Neural crest cell (in vitro differentiated cells): ENCODE data around the gene BCL2L2. TPM values are rescaled to one million over a fixed set of nuclear protein-coding genes. Genes with fewer than 3 reads are reported as not detected.
A peak's percentile ranks its signal among the peaks of the same experiment; 100 is the strongest.

Experiments used
- DNase-seq: peaks from one replicate; pipeline ENCODE4 v3.0.0; 2021; ENCODE audit warnings: low read depth, mixed read lengths, low spot score
- H3K27ac Mint-ChIP-seq: one replicate; pipeline ENCODE4 v1.8.0; 2021; ENCODE audit warnings: mild to moderate bottlenecking, mixed read lengths; ENCODE audit not compliant: unreplicated experiment
- H3K27me3 Mint-ChIP-seq: 2 replicates; pipeline ENCODE4 v1.8.0; 2021; ENCODE audit warnings: low read depth, mild to moderate bottlenecking, mixed read lengths
- H3K36me3 Mint-ChIP-seq: 2 replicates; pipeline ENCODE4 v1.8.0; 2021; ENCODE audit warnings: low read depth, mild to moderate bottlenecking, mixed read lengths
- H3K4me1 Mint-ChIP-seq: 2 replicates; pipeline ENCODE4 v1.8.0; 2021; ENCODE audit warnings: mixed read lengths
- H3K4me3 Mint-ChIP-seq: one replicate; pipeline ENCODE4 v1.8.0; 2021; ENCODE audit warnings: mild to moderate bottlenecking, mixed read lengths
- H3K9me3 Mint-ChIP-seq: 2 replicates; pipeline ENCODE4 v1.8.0; 2021; ENCODE audit warnings: mixed read lengths
- CTCF ChIP-seq: fragments of 200-600 bp; sonication (generic); conservative IDR thresholded peaks from 2 replicates; pipeline ENCODE4 v1.5.0; 2021; ENCODE audit warnings: antibody characterized with exemption, mild to moderate bottlenecking
- total RNA-seq: library from RNA; stranded (reverse); gene quantifications from 2 replicates; pipeline ENCODE4 v1.2.1, GENCODE V29; 2021

BCL2L2 gene
- total RNA-seq, 1 donor from 2014 or later = 24.8 TPM

- peaks cover 8% of the 10 kb centered on the region for H3K27me3 Mint-ChIP-seq
These were observed 9.5 kb upstream of the BCL2L2 start for GRCh38 chr14:23297096-23297495.

GRCh38 chr14:23297611-23298277 lies 8.9 kb upstream of the BCL2L2 start:
- TF ChIP-seq CTCF = no peak
- no peak overlapping the region for H3K4me3 Mint-ChIP-seq
- peaks cover 8% of the 10 kb centered on the region for H3K27me3 Mint-ChIP-seq
- H3K36me3 Mint-ChIP-seq = no peaks in the 10 kb centered on the region
- no peak for DNase-seq
- H3K4me1 Mint-ChIP-seq = peaks cover 44% of the 10 kb centered on the region
- no peaks in the 10 kb centered on the region for H3K9me3 Mint-ChIP-seq
- H3K27ac Mint-ChIP-seq = no peak overlapping the region

More at GRCh38 chr14:23297096-23297495, 9.5 kb upstream of the BCL2L2 start:
- peak overlapping the region; percentile 61 for H3K4me3 Mint-ChIP-seq
- DNase-seq = no peak
- H3K9me3 Mint-ChIP-seq = no peaks in the 10 kb centered on the region
- TF ChIP-seq CTCF = no peak
- H3K4me1 Mint-ChIP-seq = peaks cover 40% of the 10 kb centered on the region
- H3K27ac Mint-ChIP-seq = no peak overlapping the region
- H3K36me3 Mint-ChIP-seq = no peaks in the 10 kb centered on the region

- Mint-ChIP-seq H3K4me3 (peak overlapping the region; percentile 95), H3K9me3 (no peaks in the 10 kb centered on the region), H3K4me1 (peaks cover 48% of the 10 kb centered on the region)
These were observed 7.2 kb upstream of the BCL2L2 start for GRCh38 chr14:23299211-23299957.

GRCh38 chr14:23299986-23300686 lies 6.5 kb upstream of the BCL2L2 start:
- peak overlapping the region; percentile 97 for H3K27ac Mint-ChIP-seq
- peaks cover 48% of the 10 kb centered on the region for H3K4me1 Mint-ChIP-seq
- TF ChIP-seq CTCF = no peak
- H3K27me3 Mint-ChIP-seq = no peaks in the 10 kb centered on the region
- H3K9me3 Mint-ChIP-seq = no peaks in the 10 kb centered on the region
- peak overlapping the region; percentile 95 for H3K4me3 Mint-ChIP-seq
- no peaks in the 10 kb centered on the region for H3K36me3 Mint-ChIP-seq
- no peak for DNase-seq

More at GRCh38 chr14:23299211-23299957, 7.2 kb upstream of the BCL2L2 start:
- H3K36me3 Mint-ChIP-seq = no peaks in the 10 kb centered on the region
- no peaks in the 10 kb centered on the region for H3K27me3 Mint-ChIP-seq
- no peak for DNase-seq
- no peak overlapping the region for H3K27ac Mint-ChIP-seq
- TF ChIP-seq CTCF = peak; percentile 57

- Mint-ChIP-seq H3K9me3 (no peaks in the 10 kb centered on the region), H3K4me3 (peak overlapping the region; percentile 95), H3K27me3 (no peaks in the 10 kb centered on the region), H3K36me3 (no peaks in the 10 kb centered on the region), H3K4me1 (peaks cover 44% of the 10 kb centered on the region), H3K27ac (peak overlapping the region; percentile 97)
- no peak for TF ChIP-seq CTCF
- DNase-seq = no peak
These were observed 5.9 kb upstream of the BCL2L2 start for GRCh38 chr14:23300687-23301223.
